ENCODE results near the gene PLK2. TPM values are rescaled to one million over a fixed set of nuclear protein-coding genes. Genes with fewer than 3 reads are reported as not detected.

Gene PLK2
- total and polyA plus RNA-seq, 10 donors = 23.2 to 519 (median 296) TPM

- 70 to 86% (median 80%) methylated on average over 5 of the region's 5 CpGs for WGBS, 5 donors
- no peak for DNase-seq
- H3K36me3 ChIP-seq = peaks cover 0 to 54% (median 15%) of the 10 kb centered on the region in 6 donors
- TF ChIP-seq POLR2AphosphoS5 (IDR thresholded peaks at IDR 0.05) (no peak), POLR2A (IDR thresholded peaks at IDR 0.05) (no peak)
- TF ChIP-seq, protein P1, sequence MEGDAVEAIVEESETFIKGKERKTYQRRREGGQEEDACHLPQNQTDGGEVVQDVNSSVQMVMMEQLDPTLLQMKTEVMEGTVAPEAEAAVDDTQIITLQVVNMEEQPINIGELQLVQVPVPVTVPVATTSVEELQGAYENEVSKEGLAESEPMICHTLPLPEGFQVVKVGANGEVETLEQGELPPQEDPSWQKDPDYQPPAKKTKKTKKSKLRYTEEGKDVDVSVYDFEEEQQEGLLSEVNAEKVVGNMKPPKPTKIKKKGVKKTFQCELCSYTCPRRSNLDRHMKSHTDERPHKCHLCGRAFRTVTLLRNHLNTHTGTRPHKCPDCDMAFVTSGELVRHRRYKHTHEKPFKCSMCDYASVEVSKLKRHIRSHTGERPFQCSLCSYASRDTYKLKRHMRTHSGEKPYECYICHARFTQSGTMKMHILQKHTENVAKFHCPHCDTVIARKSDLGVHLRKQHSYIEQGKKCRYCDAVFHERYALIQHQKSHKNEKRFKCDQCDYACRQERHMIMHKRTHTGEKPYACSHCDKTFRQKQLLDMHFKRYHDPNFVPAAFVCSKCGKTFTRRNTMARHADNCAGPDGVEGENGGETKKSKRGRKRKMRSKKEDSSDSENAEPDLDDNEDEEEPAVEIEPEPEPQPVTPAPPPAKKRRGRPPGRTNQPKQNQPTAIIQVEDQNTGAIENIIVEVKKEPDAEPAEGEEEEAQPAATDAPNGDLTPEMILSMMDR (IDR thresholded peaks at IDR 0.05 in 8 of 11, conservative IDR thresholded peaks at IDR 0.05 in 3 of 11) = no peak
- H3K27ac ChIP-seq = peak overlapping the region in 7 of 8 donors; percentile 41 to 99 (median 97)
- peaks cover 0 to 20% (median 0%) of the 10 kb centered on the region in 7 donors for H3K27me3 ChIP-seq (replicated peaks in 1 of 7)
- peak overlapping the region; percentile 28 to 78 (median 69) for H3K4me3 ChIP-seq
- H3K4me1 ChIP-seq = peaks cover 0 to 17% (median 4%) of the 10 kb centered on the region in 6 donors
- H3K9me3 ChIP-seq = no peaks in the 10 kb centered on the region
- intact Hi-C loops (cut with DNase I; ENCODE audit: low total_unique reads) = loop anchor here (5.0 kb wide), 1 partner anchor 568 kb away; no protein-coding TSS in a partner anchor
Observed at GRCh38 chr5:58455480-58455879, 4.4 kb downstream of the PLK2 start.

GRCh38 chr5:58455066-58455465 is 4.8 kb downstream of the PLK2 start:
- Histone ChIP-seq H3K4me3 (peak overlapping the region; percentile 28 to 78 (median 69)), H3K4me1 (peaks cover 0 to 17% (median 4%) of the 10 kb centered on the region in 6 donors), H3K9me3 (no peaks in the 10 kb centered on the region), H3K27ac (peak overlapping the region in 6 of 8 donors; percentile 41 to 99 (median 97)), H3K36me3 (peaks cover 0 to 54% (median 15%) of the 10 kb centered on the region in 6 donors), H3K27me3 (replicated peaks in 1 of 7) (peaks cover 0 to 20% (median 0%) of the 10 kb centered on the region in 7 donors)
- no peak for DNase-seq
- intact Hi-C loops (cut with DNase I; ENCODE audit: low total_unique reads) = loop anchor here (5.0 kb wide), 1 partner anchor 568 kb away; no protein-coding TSS in a partner anchor
- TF ChIP-seq, protein P1 (IDR thresholded peaks at IDR 0.05 in 8 of 11, conservative IDR thresholded peaks at IDR 0.05 in 3 of 11) = no peak
- WGBS, 5 donors = 59 to 81% (median 68%) methylated on average over 5 of the region's 5 CpGs

DNA sequence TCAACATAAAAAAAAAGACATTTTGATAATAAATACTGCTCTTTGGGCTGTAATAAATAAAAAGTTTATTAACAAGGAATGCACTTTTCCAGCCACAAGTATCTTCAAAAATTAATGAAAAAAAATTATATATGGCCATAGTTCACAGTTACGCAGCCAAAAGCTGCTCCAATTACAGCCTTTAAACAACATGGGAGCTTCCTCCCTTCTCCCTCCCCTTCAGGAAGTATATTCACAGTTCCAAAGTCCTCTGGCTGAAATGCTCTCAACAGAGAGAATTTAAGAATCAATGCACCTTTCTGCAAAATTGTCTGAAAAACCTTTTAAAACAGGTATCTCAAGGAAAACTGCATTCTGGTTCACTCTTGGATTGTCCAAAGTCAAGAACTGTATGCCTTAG is 5.9 kb downstream of the PLK2 start:
- no peak for DNase-seq
- peaks cover 0 to 12% (median 0%) of the 10 kb centered on the region in 7 donors for H3K27me3 ChIP-seq (replicated peaks in 1 of 7)
- H3K4me1 ChIP-seq = peaks cover 0 to 9% (median 2%) of the 10 kb centered on the region in 6 donors
- 64 to 84% (median 81%) methylated on average over 1 of the region's 1 CpG for whole genome bisulfite sequencing, 5 donors
- peaks cover 0 to 54% (median 15%) of the 10 kb centered on the region in 6 donors for H3K36me3 ChIP-seq
- peak overlapping the region in 5 of 8 donors; percentile 16 to 99 (median 97) for H3K27ac ChIP-seq
- H3K4me3 ChIP-seq = peak overlapping the region in 7 of 8 donors; percentile 16 to 78 (median 69)
- TF ChIP-seq POLR2A (IDR thresholded peaks at IDR 0.05) = no peak
- TF ChIP-seq, protein P1 (IDR thresholded peaks at IDR 0.05 in 8 of 11, conservative IDR thresholded peaks at IDR 0.05 in 3 of 11) = no peak
- TF ChIP-seq POLR2AphosphoS5 (IDR thresholded peaks at IDR 0.05) = no peak
- intact Hi-C loops (cut with DNase I; ENCODE audit: low total_unique reads) = no loop called here
- H3K9me3 ChIP-seq = no peaks in the 10 kb centered on the region

DNA sequence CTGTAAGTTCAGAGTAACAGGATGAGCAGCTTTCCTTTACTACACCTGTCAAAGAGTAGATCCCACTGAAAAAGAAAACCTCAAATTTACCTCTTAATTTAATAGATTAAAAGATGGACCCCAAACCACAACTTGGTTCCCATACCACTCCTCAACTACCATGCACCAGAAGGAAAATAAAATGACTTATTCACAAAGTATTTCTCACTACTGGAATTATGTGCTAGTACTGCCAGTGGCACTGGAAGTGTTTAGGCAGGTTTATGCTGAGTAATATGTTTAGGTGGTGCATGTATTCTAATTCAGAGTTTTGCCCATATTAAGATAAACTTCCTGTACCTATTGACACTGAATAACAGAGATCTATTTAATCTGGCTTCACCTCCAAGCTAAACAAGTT is 6.6 kb downstream of the PLK2 start:
- H3K4me1 ChIP-seq = peaks cover 0 to 2% (median 0%) of the 10 kb centered on the region in 6 donors
- peaks cover 0 to 5% (median 0%) of the 10 kb centered on the region in 7 donors for H3K27me3 ChIP-seq (replicated peaks in 1 of 7)
- H3K27ac ChIP-seq = peak overlapping the region in 4 of 8 donors; percentile 22 to 97 (median 26)
- no peaks in the 10 kb centered on the region for H3K9me3 ChIP-seq
- H3K4me3 ChIP-seq = peak overlapping the region in 6 of 8 donors; percentile 4 to 78 (median 69)
- DNase-seq = no peak
- TF ChIP-seq, protein P1 (IDR thresholded peaks at IDR 0.05 in 8 of 11, conservative IDR thresholded peaks at IDR 0.05 in 3 of 11) = no peak
- TF ChIP-seq POLR2AphosphoS5 (IDR thresholded peaks at IDR 0.05) (no peak), POLR2A (IDR thresholded peaks at IDR 0.05) (no peak)
- H3K36me3 ChIP-seq = peaks cover 0 to 54% (median 15%) of the 10 kb centered on the region in 6 donors
- intact Hi-C loops (cut with DNase I; ENCODE audit: low total_unique reads) = no loop called here

Data from spleen (tissue), 11 donors.